HepG2 (cell line): ENCODE results near the gene SIRPB1. TPM values are rescaled to one million over a fixed set of nuclear protein-coding genes. Genes with fewer than 3 reads are reported as not detected.

Experiments used
- ATAC-seq: fragments of 200-7000 bp; cut with Tn5 transposase; 3 replicates; pipeline ENCODE4 v1.9.1; 2020; ENCODE audit warnings: mild to moderate bottlenecking, moderate library complexity
- BruUV-seq: library from RNA; stranded (reverse); fragments of 400-500 nt; replicated peaks from 2 replicates; lab custom pipeline; 2021; lab: Mats Ljungman, UMichigan
- CTCF ChIA-PET: fragments of 300-600 bp; formaldehyde crosslinking; extraction: SDS; loops from one replicate; lab custom pipeline; 2021; ENCODE audit warnings: low total read pairs, inconsistent platforms, low intra/inter-chr PET ratio; lab: Yijun Ruan, JAX
- POLR2A ChIA-PET: fragments of 350-600 bp; sonication (Branson Sonifier 250); formaldehyde crosslinking; loops from one replicate; lab custom pipeline; 2020; ENCODE audit warnings: antibody characterized with exemption, inconsistent platforms; lab: Yijun Ruan, JAX
- DNase-seq: peaks from one replicate; pipeline ENCODE4 v3.0.0-alpha.2; 2015; ENCODE audit warnings: low spot score
- FAIRE-seq: peaks from 3 replicates; lab custom pipeline; 2011; peaks lifted over from hg19 to GRCh38; lab: Jason Lieb, UNC
- H2AFZ ChIP-seq: one replicate; pipeline ENCODE4 v1.6.1; 2011; ENCODE audit warnings: low read length, inconsistent platforms
- H3K27ac ChIP-seq: fragments of 300-600 bp; 3 replicates; pipeline ENCODE4 v1.8.0; 2011; ENCODE audit warnings: mixed run types, mild to moderate bottlenecking, mixed read lengths, low read length, inconsistent platforms; ENCODE audit not compliant: insufficient read depth; ENCODE audit errors: extremely low read length
- H3K27me3 ChIP-seq, 2 experiments: fragments of 200-600 bp in 1 of 2; 2 replicates in 1 of 2; 3 replicates in 1 of 2; pipeline versions ENCODE4 v1.6.0 to v1.8.0; 2011; ENCODE audit warnings: low read length in 2 of 2, mild to moderate bottlenecking in 2 of 2, moderate library complexity in 2 of 2, inconsistent platforms in 1 of 2; ENCODE audit not compliant: insufficient read depth in 2 of 2, control insufficient read depth in 1 of 2
- H3K36me3 ChIP-seq, 2 experiments: fragments of 200-600 bp in 1 of 2; replicated peaks in 1 of 2; 2 replicates in 1 of 2; 3 replicates in 1 of 2; pipeline versions ENCODE4 v1.5.1 to v1.8.0; 2011; ENCODE audit warnings: low read length in 2 of 2, inconsistent platforms in 1 of 2; ENCODE audit not compliant: insufficient read depth in 2 of 2, control insufficient read depth in 1 of 2
- H3K4me1 ChIP-seq: 2 replicates; pipeline ENCODE4 v1.5.1; 2012; ENCODE audit warnings: low read length, inconsistent platforms; ENCODE audit not compliant: insufficient read depth
- H3K4me2 ChIP-seq: 2 replicates; pipeline ENCODE4 v1.6.0; 2011; ENCODE audit warnings: low read depth, low read length, inconsistent platforms
- H3K4me3 ChIP-seq, 3 experiments: fragments of 200-600 bp in 1 of 3; sonication (generic), shearing (Covaris generic) in 1 of 3; replicated peaks in 1 of 3; 2 replicates each; pipeline ENCODE4 v1.5.1; 2011 to 2016; ENCODE audit warnings: low read length in 3 of 3, inconsistent platforms in 2 of 3, low read depth in 2 of 3, mild to moderate bottlenecking in 2 of 3, control low read depth in 1 of 3, mixed read lengths in 1 of 3; ENCODE audit not compliant: insufficient read depth in 1 of 3
- H3K79me2 ChIP-seq: one replicate; pipeline ENCODE4 v1.6.1; 2011; ENCODE audit warnings: low read length, inconsistent platforms; ENCODE audit not compliant: insufficient read depth
- H3K9ac ChIP-seq: 2 replicates; pipeline ENCODE4 v1.6.0; 2011; ENCODE audit warnings: mild to moderate bottlenecking, low read depth, low read length, inconsistent platforms; ENCODE audit not compliant: insufficient read depth
- H3K9me3 ChIP-seq: 2 replicates; pipeline ENCODE4 v1.5.1; 2012; ENCODE audit warnings: mild to moderate bottlenecking, low read length
- H4K20me1 ChIP-seq: 2 replicates; pipeline ENCODE4 v1.6.0; 2011; ENCODE audit warnings: inconsistent platforms, mild to moderate bottlenecking, low read length, moderate library complexity; ENCODE audit not compliant: insufficient read depth
- AGO1 ChIP-seq: fragments of 200-400 bp; formaldehyde crosslinking; IDR thresholded peaks from 2 replicates; pipeline ENCODE4 v1.6.1; 2017; ENCODE audit warnings: mild to moderate bottlenecking, low read depth, low read length, moderate library complexity; ENCODE audit not compliant: poor library complexity, severe bottlenecking
- AKAP8 ChIP-seq: sonication (generic); formaldehyde crosslinking; IDR thresholded peaks from 2 replicates; pipeline ENCODE4 v1.5.1; 2020; ENCODE audit warnings: mild to moderate bottlenecking, missing genetic modification reagents
- MYC ChIP-seq: sonication (generic); formaldehyde crosslinking; IDR thresholded peaks from 2 replicates; pipeline ENCODE4 v1.9.0; 2021; ENCODE audit warnings: missing genetic modification reagents, borderline replicate concordance
- NBN ChIP-seq: fragments of 450-650 bp; conservative IDR thresholded peaks from 2 replicates; pipeline ENCODE4 v1.6.1; 2017
- NCOA1 ChIP-seq: sonication (generic); formaldehyde crosslinking; IDR thresholded peaks from 2 replicates; pipeline ENCODE4 v1.9.0; 2021; ENCODE audit warnings: missing genetic modification reagents
- RXRA ChIP-seq: sonication (generic); formaldehyde crosslinking; IDR thresholded peaks from 2 replicates; pipeline ENCODE4 v1.5.1; 2020; ENCODE audit warnings: missing genetic modification reagents
- SIX1 ChIP-seq: sonication (generic); formaldehyde crosslinking; IDR thresholded peaks from 2 replicates; pipeline ENCODE4 v1.4.0; 2020; ENCODE audit warnings: missing genetic modification reagents, borderline replicate concordance
- WGBS: methylation state at CpG from one replicate; pipeline ENCODE4 v1.1.6; 2017; ENCODE audit warnings: low lambda C conversion rate; 5-methylcytosine and 5-hydroxymethylcytosine counted together
- in situ Hi-C: cut with HindIII; loops from 2 replicates; pipeline ENCODE4 v1.10.0; 2017; ENCODE audit warnings: low pct_unique_long_range_greater_than_20kb; ENCODE audit not compliant: extremely low pct_ligation_motif_present
- intact Hi-C: fragments of 100-400 bp; cut with micrococcal nuclease; formaldehyde crosslinking; loops from one replicate; pipeline ENCODE4 v1.10.0; 2022; ENCODE audit not compliant: unreplicated experiment
- polyA plus RNA-seq, 8 experiments: library from polyadenylated mRNA; depleted of rRNA in 3 of 8; stranded (reverse) in 7 of 8; unstranded in 1 of 8; fragments of >200 nt; fragmentation: Illumina TruSeq in 4 of 8; extraction: Trizol in 4 of 8; gene quantifications; 2 replicates each; pipeline versions ENCODE4 v1.2.1 to v1.2.3, GENCODE V29; 2011 to 2016; ENCODE audit warnings: low read depth in 4 of 8, missing spikeins in 1 of 8, mixed read lengths in 1 of 8; ENCODE audit not compliant: insufficient read depth in 1 of 8
- total RNA-seq, 5 experiments: library from RNA; depleted of rRNA; stranded (reverse); fragments of >200 nt; fragmentation: Illumina TruSeq; extraction: Trizol; gene quantifications; 2 replicates each; pipeline ENCODE4 v1.2.3, GENCODE V29; 2016; ENCODE audit warnings: low read depth in 1 of 5
- TF ChIP-seq, protein P1 (sequence below): IDR thresholded peaks from 2 replicates; pipeline ENCODE4 v1.6.1; 2016; ENCODE audit warnings: mild to moderate bottlenecking, missing biosample characterization, missing genetic modification reagents
- TF ChIP-seq, protein P2 (sequence below), 2 experiments: sonication (generic) in 1 of 2; formaldehyde crosslinking in 1 of 2; IDR thresholded peaks; 2 replicates each; pipeline versions ENCODE4 v1.4.0 to v1.6.1; 2016 to 2020; ENCODE audit warnings: borderline replicate concordance in 1 of 2, low read depth in 1 of 2, mild to moderate bottlenecking in 1 of 2, missing genetic modification reagents in 1 of 2

Gene SIRPB1
- total and polyA plus RNA-seq, 2 of the 13 experiments (the other 11 are each of a cell fraction or from before 2014, with no cell fraction given): 0.41 to 1.4 TPM

DNA sequence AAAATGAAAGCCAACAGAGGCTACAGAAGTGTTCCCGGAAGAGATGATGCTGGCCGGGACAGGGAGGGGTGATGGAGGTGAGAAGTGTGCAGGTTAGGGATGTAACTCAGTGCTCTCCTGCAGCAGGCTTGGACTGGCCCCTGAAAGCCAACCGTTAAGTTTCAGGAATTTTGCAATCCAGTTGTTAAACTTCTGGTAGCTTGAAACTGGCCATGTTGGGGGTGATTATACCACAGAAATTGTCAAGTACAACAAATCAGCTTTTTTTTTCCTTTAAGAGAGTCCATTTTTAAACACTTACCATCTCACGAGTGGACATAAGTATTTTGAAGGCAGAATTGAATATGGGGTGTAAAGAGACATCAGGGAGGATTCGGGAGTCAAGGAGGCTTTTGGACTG is 8.8 kb upstream of the SIRPB1 start:
- Histone ChIP-seq H3K36me3 (no peaks in the 10 kb centered on the region), H3K27ac (no peak overlapping the region), H2AFZ (no peak overlapping the region), H3K4me1 (peaks cover 4% of the 10 kb centered on the region)
- POLR2A ChIA-PET: no interaction called here
- DNase-seq: no peak
- no TSS peak for BruUV-seq
- ATAC-seq: no peak
- CTCF ChIA-PET: no interaction called here
- TF ChIP-seq AKAP8 (CRISPR knock-in tag) (no peak), SIX1 (CRISPR knock-in tag) (no peak), AGO1 (no peak), NCOA1 (CRISPR knock-in tag) (no peak), NBN (no peak), RXRA (no peak), MYC (no peak)
- TF ChIP-seq, protein P1, sequence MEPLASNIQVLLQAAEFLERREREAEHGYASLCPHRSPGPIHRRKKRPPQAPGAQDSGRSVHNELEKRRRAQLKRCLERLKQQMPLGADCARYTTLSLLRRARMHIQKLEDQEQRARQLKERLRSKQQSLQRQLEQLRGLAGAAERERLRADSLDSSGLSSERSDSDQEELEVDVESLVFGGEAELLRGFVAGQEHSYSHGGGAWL (CRISPR knock-in tag): no peak
- TF ChIP-seq, protein P2, sequence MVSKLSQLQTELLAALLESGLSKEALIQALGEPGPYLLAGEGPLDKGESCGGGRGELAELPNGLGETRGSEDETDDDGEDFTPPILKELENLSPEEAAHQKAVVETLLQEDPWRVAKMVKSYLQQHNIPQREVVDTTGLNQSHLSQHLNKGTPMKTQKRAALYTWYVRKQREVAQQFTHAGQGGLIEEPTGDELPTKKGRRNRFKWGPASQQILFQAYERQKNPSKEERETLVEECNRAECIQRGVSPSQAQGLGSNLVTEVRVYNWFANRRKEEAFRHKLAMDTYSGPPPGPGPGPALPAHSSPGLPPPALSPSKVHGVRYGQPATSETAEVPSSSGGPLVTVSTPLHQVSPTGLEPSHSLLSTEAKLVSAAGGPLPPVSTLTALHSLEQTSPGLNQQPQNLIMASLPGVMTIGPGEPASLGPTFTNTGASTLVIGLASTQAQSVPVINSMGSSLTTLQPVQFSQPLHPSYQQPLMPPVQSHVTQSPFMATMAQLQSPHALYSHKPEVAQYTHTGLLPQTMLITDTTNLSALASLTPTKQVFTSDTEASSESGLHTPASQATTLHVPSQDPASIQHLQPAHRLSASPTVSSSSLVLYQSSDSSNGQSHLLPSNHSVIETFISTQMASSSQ (IDR thresholded peaks at IDR 0.05; ENCODE audit: low read depth): no peak
- TF ChIP-seq, protein P2 (CRISPR knock-in tag; IDR thresholded peaks at IDR 0.05; ENCODE audit: borderline replicate concordance): no peak
- TF ChIP-seq, all 625 proteins: peak for 0
- FAIRE-seq: no peak
- H3K4me3 ChIP-seq: no peak overlapping the region
- intact Hi-C loops (no loop called here), in situ Hi-C loops (no loop called here)
- no peak overlapping the region for H3K9ac ChIP-seq
- no peak overlapping the region for H3K4me2 ChIP-seq
- WGBS: 10% methylated on average over 5 of the region's 5 CpGs
- peaks cover 0 to 6% of the 10 kb centered on the region in 2 experiments; a peak in 2 of 5 replicates for H3K27me3 ChIP-seq
- H3K9me3 ChIP-seq: no peaks in the 10 kb centered on the region
- no peaks in the 10 kb centered on the region for H3K79me2 ChIP-seq
- H4K20me1 ChIP-seq: no peaks in the 10 kb centered on the region
